GM12878 (cell line): ENCODE data around the gene TGFBR3.

Experiments
- EZH2 ChIP-seq: IDR thresholded peaks from 2 replicates; pipeline ENCODE4 v1.6.1; 2012; ENCODE audit warnings: low read depth, mild to moderate bottlenecking, control low read depth, inconsistent platforms, low read length, borderline replicate concordance; ENCODE audit not compliant: control insufficient read depth
- HCFC1 ChIP-seq: fragments of 150-350 bp; IDR thresholded peaks from 2 replicates; pipeline ENCODE4 v1.6.1; 2014; ENCODE audit warnings: low read length
- POLR2A ChIP-seq: IDR thresholded peaks from 2 replicates; pipeline ENCODE4 v1.6.1; 2011; ENCODE audit warnings: low read depth, mild to moderate bottlenecking, low read length
- YY1 ChIP-seq: IDR thresholded peaks from 2 replicates; pipeline ENCODE4 v1.6.1; 2011; ENCODE audit warnings: low read depth, mild to moderate bottlenecking, low read length
- TF ChIP-seq, protein P1 (sequence below): fragments of 450-650 bp; IDR thresholded peaks from 2 replicates; pipeline ENCODE4 v1.6.1; 2016; ENCODE audit warnings: mild to moderate bottlenecking, moderate library complexity, borderline replicate concordance

DNA sequence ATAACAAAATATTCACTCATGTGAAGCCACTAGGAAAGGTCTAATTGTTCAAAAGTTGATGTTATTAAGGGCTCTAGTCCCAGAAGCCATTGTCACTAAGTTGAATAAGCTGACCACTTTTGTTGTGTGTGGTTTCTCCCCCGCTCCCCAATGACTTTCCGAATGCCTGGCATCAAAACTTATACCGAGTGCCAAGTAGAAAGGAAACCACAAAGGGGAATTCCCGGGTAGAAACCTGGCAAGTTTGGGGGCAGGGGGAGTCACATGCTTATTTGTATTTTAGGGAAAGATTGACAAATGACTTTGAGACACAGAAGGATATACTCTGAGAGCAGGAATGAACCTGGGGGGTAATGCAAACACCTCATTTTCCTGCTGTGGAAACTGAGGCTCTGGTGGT, 154.1 kb downstream of the TGFBR3 start:
- TF ChIP-seq EZH2 (no peak), YY1 (no peak), HCFC1 (no peak), POLR2A (no peak)
- TF ChIP-seq, protein P1, sequence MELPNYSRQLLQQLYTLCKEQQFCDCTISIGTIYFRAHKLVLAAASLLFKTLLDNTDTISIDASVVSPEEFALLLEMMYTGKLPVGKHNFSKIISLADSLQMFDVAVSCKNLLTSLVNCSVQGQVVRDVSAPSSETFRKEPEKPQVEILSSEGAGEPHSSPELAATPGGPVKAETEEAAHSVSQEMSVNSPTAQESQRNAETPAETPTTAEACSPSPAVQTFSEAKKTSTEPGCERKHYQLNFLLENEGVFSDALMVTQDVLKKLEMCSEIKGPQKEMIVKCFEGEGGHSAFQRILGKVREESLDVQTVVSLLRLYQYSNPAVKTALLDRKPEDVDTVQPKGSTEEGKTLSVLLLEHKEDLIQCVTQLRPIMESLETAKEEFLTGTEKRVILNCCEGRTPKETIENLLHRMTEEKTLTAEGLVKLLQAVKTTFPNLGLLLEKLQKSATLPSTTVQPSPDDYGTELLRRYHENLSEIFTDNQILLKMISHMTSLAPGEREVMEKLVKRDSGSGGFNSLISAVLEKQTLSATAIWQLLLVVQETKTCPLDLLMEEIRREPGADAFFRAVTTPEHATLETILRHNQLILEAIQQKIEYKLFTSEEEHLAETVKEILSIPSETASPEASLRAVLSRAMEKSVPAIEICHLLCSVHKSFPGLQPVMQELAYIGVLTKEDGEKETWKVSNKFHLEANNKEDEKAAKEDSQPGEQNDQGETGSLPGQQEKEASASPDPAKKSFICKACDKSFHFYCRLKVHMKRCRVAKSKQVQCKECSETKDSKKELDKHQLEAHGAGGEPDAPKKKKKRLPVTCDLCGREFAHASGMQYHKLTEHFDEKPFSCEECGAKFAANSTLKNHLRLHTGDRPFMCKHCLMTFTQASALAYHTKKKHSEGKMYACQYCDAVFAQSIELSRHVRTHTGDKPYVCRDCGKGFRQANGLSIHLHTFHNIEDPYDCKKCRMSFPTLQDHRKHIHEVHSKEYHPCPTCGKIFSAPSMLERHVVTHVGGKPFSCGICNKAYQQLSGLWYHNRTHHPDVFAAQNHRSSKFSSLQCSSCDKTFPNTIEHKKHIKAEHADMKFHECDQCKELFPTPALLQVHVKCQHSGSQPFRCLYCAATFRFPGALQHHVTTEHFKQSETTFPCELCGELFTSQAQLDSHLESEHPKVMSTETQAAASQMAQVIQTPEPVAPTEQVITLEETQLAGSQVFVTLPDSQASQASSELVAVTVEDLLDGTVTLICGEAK = no peak
